ENCODE measurements around the gene EIF5A2. TPM values are rescaled to one million over a fixed set of nuclear protein-coding genes. Genes with fewer than 3 reads are reported as not detected.
"Not testable (repeated sequence)": the region's sequence is repeated elsewhere in the genome, so short reads cannot be mapped to it uniquely, and the experiment has no call there.

EIF5A2 gene
- total and polyA plus RNA-seq, 10 of the 15 experiments (the other 5 are each of a cell fraction or from before 2014, with no cell fraction given), result 0.76 to 3.0 (median 2.2) TPM

DNA sequence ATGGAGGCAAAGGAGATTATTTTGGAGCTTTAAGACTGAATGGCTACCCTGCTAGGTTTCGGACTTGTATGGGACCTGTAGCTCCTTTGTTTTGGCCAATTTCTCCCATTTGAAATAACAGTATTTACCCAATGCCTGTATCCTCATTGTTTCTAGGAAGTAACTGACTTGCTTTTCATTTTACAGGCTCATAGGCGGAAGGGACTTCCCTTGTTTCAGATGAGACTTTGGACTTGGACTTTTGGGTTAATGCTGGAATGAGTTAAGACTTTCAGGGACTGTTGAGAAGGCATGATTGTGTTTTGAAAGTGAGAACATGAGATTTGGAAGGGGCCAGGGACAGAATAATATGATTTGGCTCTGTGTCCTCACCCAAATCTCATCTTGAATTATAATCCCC is 10.5 kb downstream of the EIF5A2 start:
- Histone ChIP-seq H3K4me3 (no peak overlapping the region), H3K4me1 (ENCODE audit: control insufficient read depth, insufficient read depth, low read length) (no peaks in the 10 kb centered on the region), H3K79me2 (ENCODE audit: control insufficient read depth, insufficient read depth, low read length) (no peaks in the 10 kb centered on the region), H3K9ac (ENCODE audit: control insufficient read depth, insufficient read depth, low read length) (no peak overlapping the region), H2AFZ (ENCODE audit: control insufficient read depth, low read depth, low read length) (no peak overlapping the region), H3K36me3 (ENCODE audit: control insufficient read depth in 2 of 2, insufficient read depth in 2 of 2, low read length in 1 of 2) (no peaks in the 10 kb centered on the region), H3K27me3 (replicated peaks in 1 of 2; ENCODE audit: control insufficient read depth in 2 of 2, insufficient read depth in 2 of 2, low read length in 1 of 2) (no peaks in the 10 kb centered on the region), H3K4me2 (ENCODE audit: control insufficient read depth, insufficient read depth) (no peak overlapping the region), H3K9me3 (replicated peaks; ENCODE audit: control insufficient read depth, insufficient read depth, low read length) (no peaks in the 10 kb centered on the region; the same call in 2 of the 3 replicates), H3K27ac (ENCODE audit: control insufficient read depth, insufficient read depth) (no peak overlapping the region), H4K20me1 (ENCODE audit: control insufficient read depth, insufficient read depth) (no peaks in the 10 kb centered on the region)
- FAIRE-seq, result no peak
- TF ChIP-seq POU2F2 (IDR thresholded peaks at IDR 0.05; ENCODE audit: borderline replicate concordance, low read depth, low read length) (no peak), RBBP5 (conservative IDR thresholded peaks at IDR 0.05) (no peak), POLR2AphosphoS2 (IDR thresholded peaks at IDR 0.05; ENCODE audit: low read depth, low read length) (no peak), MEF2A (IDR thresholded peaks at IDR 0.05; ENCODE audit: insufficient read depth, low read depth, low read length) (no peak), WRNIP1 (IDR thresholded peaks at IDR 0.05; ENCODE audit: borderline replicate concordance, low read depth, low read length) (no peak), MTA2 (IDR thresholded peaks at IDR 0.05; ENCODE audit: low read depth) (no peak), HDGF (IDR thresholded peaks at IDR 0.05) (no peak), SMAD5 (IDR thresholded peaks at IDR 0.05; ENCODE audit: low read depth) (no peak), NRF1 (conservative IDR thresholded peaks at IDR 0.05; ENCODE audit: low read depth, low read length) (no peak)
- TF ChIP-seq, protein P1, sequence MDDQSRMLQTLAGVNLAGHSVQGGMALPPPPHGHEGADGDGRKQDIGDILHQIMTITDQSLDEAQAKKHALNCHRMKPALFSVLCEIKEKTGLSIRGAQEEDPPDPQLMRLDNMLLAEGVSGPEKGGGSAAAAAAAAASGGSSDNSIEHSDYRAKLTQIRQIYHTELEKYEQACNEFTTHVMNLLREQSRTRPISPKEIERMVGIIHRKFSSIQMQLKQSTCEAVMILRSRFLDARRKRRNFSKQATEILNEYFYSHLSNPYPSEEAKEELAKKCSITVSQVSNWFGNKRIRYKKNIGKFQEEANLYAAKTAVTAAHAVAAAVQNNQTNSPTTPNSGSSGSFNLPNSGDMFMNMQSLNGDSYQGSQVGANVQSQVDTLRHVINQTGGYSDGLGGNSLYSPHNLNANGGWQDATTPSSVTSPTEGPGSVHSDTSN (IDR thresholded peaks at IDR 0.05; ENCODE audit: insufficient replicate concordance, low read depth, low read length), result no peak
- TF ChIP-seq, protein P2, sequence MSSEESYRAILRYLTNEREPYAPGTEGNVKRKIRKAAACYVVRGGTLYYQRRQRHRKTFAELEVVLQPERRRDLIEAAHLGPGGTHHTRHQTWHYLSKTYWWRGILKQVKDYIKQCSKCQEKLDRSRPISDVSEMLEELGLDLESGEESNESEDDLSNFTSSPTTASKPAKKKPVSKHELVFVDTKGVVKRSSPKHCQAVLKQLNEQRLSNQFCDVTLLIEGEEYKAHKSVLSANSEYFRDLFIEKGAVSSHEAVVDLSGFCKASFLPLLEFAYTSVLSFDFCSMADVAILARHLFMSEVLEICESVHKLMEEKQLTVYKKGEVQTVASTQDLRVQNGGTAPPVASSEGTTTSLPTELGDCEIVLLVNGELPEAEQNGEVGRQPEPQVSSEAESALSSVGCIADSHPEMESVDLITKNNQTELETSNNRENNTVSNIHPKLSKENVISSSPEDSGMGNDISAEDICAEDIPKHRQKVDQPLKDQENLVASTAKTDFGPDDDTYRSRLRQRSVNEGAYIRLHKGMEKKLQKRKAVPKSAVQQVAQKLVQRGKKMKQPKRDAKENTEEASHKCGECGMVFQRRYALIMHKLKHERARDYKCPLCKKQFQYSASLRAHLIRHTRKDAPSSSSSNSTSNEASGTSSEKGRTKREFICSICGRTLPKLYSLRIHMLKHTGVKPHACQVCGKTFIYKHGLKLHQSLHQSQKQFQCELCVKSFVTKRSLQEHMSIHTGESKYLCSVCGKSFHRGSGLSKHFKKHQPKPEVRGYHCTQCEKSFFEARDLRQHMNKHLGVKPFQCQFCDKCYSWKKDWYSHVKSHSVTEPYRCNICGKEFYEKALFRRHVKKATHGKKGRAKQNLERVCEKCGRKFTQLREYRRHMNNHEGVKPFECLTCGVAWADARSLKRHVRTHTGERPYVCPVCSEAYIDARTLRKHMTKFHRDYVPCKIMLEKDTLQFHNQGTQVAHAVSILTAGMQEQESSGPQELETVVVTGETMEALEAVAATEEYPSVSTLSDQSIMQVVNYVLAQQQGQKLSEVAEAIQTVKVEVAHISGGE (CRISPR knock-in tag; IDR thresholded peaks at IDR 0.05), result no peak
- TF ChIP-seq, protein P3, sequence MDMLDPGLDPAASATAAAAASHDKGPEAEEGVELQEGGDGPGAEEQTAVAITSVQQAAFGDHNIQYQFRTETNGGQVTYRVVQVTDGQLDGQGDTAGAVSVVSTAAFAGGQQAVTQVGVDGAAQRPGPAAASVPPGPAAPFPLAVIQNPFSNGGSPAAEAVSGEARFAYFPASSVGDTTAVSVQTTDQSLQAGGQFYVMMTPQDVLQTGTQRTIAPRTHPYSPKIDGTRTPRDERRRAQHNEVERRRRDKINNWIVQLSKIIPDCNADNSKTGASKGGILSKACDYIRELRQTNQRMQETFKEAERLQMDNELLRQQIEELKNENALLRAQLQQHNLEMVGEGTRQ (IDR thresholded peaks at IDR 0.05; ENCODE audit: borderline replicate concordance, low read depth, low read length), result no peak
- intact Hi-C loops (cut with micrococcal nuclease; ENCODE audit: unreplicated experiment) (no loop called here), in situ Hi-C loops (cut with MboI) (no loop called here)
- ChIA-PET POLR2A (no interaction called here), CTCF (interaction anchor here (0.7 kb wide), 1 partner anchor 1021 kb away, joined by 3 read pairs; no protein-coding TSS in a partner anchor), RAD21 (ENCODE audit: unreplicated experiment) (no interaction called here), SMC1A (ENCODE audit: uncharacterized antibody, unreplicated experiment) (no interaction called here)
- 59% methylated on average over 2 of the region's 2 CpGs for WGBS (ENCODE audit: insufficient coverage, insufficient replicate concordance, low lambda C conversion rate, missing lambda C conversion rate)
- no peak for ATAC-seq
- BruUV-seq (replicated peaks), result no TSS peak
- no peak for DNase-seq (ENCODE audit: low read depth, low spot score)

DNA sequence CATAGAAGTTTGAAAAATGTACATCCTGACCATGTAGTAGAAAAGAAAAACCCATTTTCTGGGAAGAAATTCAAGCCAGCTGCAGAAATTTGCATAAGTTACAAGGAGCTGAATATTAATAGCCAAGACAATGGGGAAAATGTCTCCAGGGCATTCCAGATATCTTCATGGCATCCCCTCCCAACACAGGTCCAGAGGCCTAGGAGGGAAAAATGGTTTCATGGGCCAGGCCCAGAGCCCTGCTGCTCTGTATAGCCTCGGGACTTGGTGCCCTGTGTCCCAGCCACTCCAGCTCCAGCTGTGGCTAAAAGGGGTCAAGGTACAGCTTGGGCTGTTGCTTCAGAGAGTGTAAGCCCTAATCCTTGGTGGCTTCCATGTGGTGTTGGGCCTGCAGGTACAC is 11.2 kb downstream of the EIF5A2 start:
- SMC1A ChIA-PET (ENCODE audit: uncharacterized antibody, unreplicated experiment); ATAC-seq; H3K4me1 ChIP-seq (ENCODE audit: control insufficient read depth, insufficient read depth, low read length); H2AFZ ChIP-seq (ENCODE audit: control insufficient read depth, low read depth, low read length); H3K4me2 ChIP-seq (ENCODE audit: control insufficient read depth, insufficient read depth); H3K9ac ChIP-seq (ENCODE audit: control insufficient read depth, insufficient read depth, low read length); H3K4me3 ChIP-seq; FAIRE-seq; RAD21 ChIA-PET (ENCODE audit: unreplicated experiment); H3K27ac ChIP-seq (ENCODE audit: control insufficient read depth, insufficient read depth); in situ Hi-C loops (cut with MboI); DNase-seq (ENCODE audit: low read depth, low spot score); H3K36me3 ChIP-seq (ENCODE audit: control insufficient read depth in 2 of 2, insufficient read depth in 2 of 2, low read length in 1 of 2); BruUV-seq (replicated peaks); H3K9me3 ChIP-seq (replicated peaks; ENCODE audit: control insufficient read depth, insufficient read depth, low read length); intact Hi-C loops (cut with micrococcal nuclease; ENCODE audit: unreplicated experiment); H3K27me3 ChIP-seq (replicated peaks in 1 of 2; ENCODE audit: control insufficient read depth in 2 of 2, insufficient read depth in 2 of 2, low read length in 1 of 2); H4K20me1 ChIP-seq (ENCODE audit: control insufficient read depth, insufficient read depth); H3K79me2 ChIP-seq (ENCODE audit: control insufficient read depth, insufficient read depth, low read length): not testable (repeated sequence)
- ChIA-PET CTCF (interaction anchor here (0.7 kb wide), 1 partner anchor 1022 kb away, joined by 3 read pairs; no protein-coding TSS in a partner anchor), POLR2A (interaction anchor here (0.5 kb wide), 1 partner anchor 442 kb away, joined by 4 read pairs; no protein-coding TSS in a partner anchor)
- 0% methylated on average over 1 of the region's 1 CpG for WGBS (ENCODE audit: insufficient coverage, insufficient replicate concordance, low lambda C conversion rate, missing lambda C conversion rate)
